H1 (cell line): ENCODE measurements around the gene AGBL5. TPM values are rescaled to one million over a fixed set of nuclear protein-coding genes. Genes with fewer than 3 reads are reported as not detected.

Experiments
- CTCF ChIA-PET: fragments of 300-600 bp; sonication (Branson Sonifier 250); formaldehyde crosslinking; loops from one replicate; lab custom pipeline; 2021; ENCODE audit not compliant: partially characterized antibody; lab: Charles Lee
- POLR2A ChIA-PET: fragments of 300-600 bp; sonication (Branson Sonifier 250); formaldehyde crosslinking; loops from one replicate; lab custom pipeline; 2021; ENCODE audit warnings: inconsistent platforms; ENCODE audit not compliant: partially characterized antibody; lab: Charles Lee
- DNase-seq, 2 experiments: peaks; one replicate each; pipeline versions ENCODE4 v3.0.0 to v3.0.0-alpha.2; 2010 to 2022; ENCODE audit warnings: low spot score in 2 of 2, low read depth in 1 of 2, mixed read lengths in 1 of 2
- FAIRE-seq: peaks from 2 replicates; lab custom pipeline; 2011; peaks lifted over from hg19 to GRCh38; lab: Jason Lieb, UNC
- H2AFZ ChIP-seq: 2 replicates; pipeline ENCODE4 v1.8.1; 2012; ENCODE audit warnings: low read length, inconsistent platforms
- H2AK5ac ChIP-seq: 2 replicates; pipeline ENCODE4 v1.6.1; 2013; ENCODE audit warnings: low read depth, low read length
- H2BK120ac ChIP-seq: replicated peaks from 2 replicates; pipeline ENCODE3; 2013; ENCODE audit warnings: low read depth, low read length, inconsistent platforms
- H2BK12ac ChIP-seq: 2 replicates; pipeline ENCODE4 v1.6.1; 2013; ENCODE audit warnings: low read depth, low read length
- H2BK15ac ChIP-seq: 2 replicates; pipeline ENCODE4 v1.6.1; 2013; ENCODE audit warnings: low read length
- H2BK20ac ChIP-seq: 2 replicates; pipeline ENCODE4 v1.6.1; 2013; ENCODE audit warnings: low read length
- H2BK5ac ChIP-seq: 2 replicates; pipeline ENCODE4 v1.6.1; 2013; ENCODE audit warnings: low read depth, low read length
- H3K14ac ChIP-seq: 2 replicates; pipeline ENCODE4 v1.6.1; 2013; ENCODE audit warnings: inconsistent platforms; ENCODE audit not compliant: insufficient read length
- H3K18ac ChIP-seq: 2 replicates; pipeline ENCODE4 v1.6.1; 2013; ENCODE audit warnings: low read length; ENCODE audit errors: extremely low read depth
- H3K23ac ChIP-seq: 2 replicates; pipeline ENCODE4 v1.6.1; 2013; ENCODE audit warnings: inconsistent platforms; ENCODE audit not compliant: insufficient read length
- H3K23me2 ChIP-seq: 2 replicates; pipeline ENCODE4 v1.6.1; 2013; ENCODE audit warnings: low read depth, low read length
- H3K27ac ChIP-seq: 2 replicates; pipeline ENCODE4 v1.6.1; 2011; ENCODE audit warnings: low read depth, low read length, inconsistent platforms
- H3K27me3 ChIP-seq, 4 experiments: replicated peaks in 1 of 4; 1 replicate in 1 of 4; 2 replicates in 3 of 4; pipeline versions ENCODE4 v1.6.1 to v1.8.1; 2011 to 2013; ENCODE audit warnings: low read length in 3 of 4, mild to moderate bottlenecking in 3 of 4, inconsistent platforms in 2 of 4, mixed read lengths in 2 of 4, moderate library complexity in 1 of 4; ENCODE audit not compliant: control insufficient read depth in 3 of 4, insufficient read depth in 3 of 4; ENCODE audit errors: extremely low read depth in 1 of 4
- H3K36me3 ChIP-seq, 4 experiments: 2 replicates each; pipeline versions ENCODE4 v1.6.1 to v1.8.1; 2011 to 2013; ENCODE audit warnings: mild to moderate bottlenecking in 4 of 4, low read length in 3 of 4, moderate library complexity in 2 of 4, control low read depth in 1 of 4, inconsistent platforms in 1 of 4; ENCODE audit not compliant: insufficient read depth in 4 of 4, control insufficient read depth in 2 of 4
- H3K4ac ChIP-seq: replicated peaks from 2 replicates; pipeline ENCODE3; 2013; ENCODE audit warnings: low read length, low read depth, mixed read lengths, inconsistent platforms; ENCODE audit not compliant: insufficient read length
- H3K4me1 ChIP-seq, 4 experiments: replicated peaks in 1 of 4; 1 replicate in 1 of 4; 2 replicates in 3 of 4; pipeline versions ENCODE4 v1.6.1 to v1.8.1; 2011 to 2013; ENCODE audit warnings: low read length in 3 of 4, inconsistent platforms in 2 of 4, mixed read lengths in 1 of 4; ENCODE audit not compliant: insufficient read depth in 4 of 4, control insufficient read depth in 3 of 4
- H3K4me2 ChIP-seq, 2 experiments: 2 replicates each; pipeline versions ENCODE4 v1.6.1 to v1.8.1; 2011 to 2013; ENCODE audit warnings: low read depth in 2 of 2, low read length in 2 of 2, control low read depth in 1 of 2, inconsistent platforms in 1 of 2, mild to moderate bottlenecking in 1 of 2; ENCODE audit not compliant: insufficient read depth in 1 of 2
- H3K4me3 ChIP-seq, 4 experiments: fragments of 200-600, 300-600 bp in 1 of 4; sonication (generic), shearing (Covaris generic), sonication (Bioruptor Twin) in 1 of 4; 2 replicates each; pipeline versions ENCODE4 v1.5.1 to v1.8.1; 2011 to 2016; ENCODE audit warnings: low read length in 4 of 4, low read depth in 3 of 4, control low read depth in 2 of 4, inconsistent platforms in 2 of 4, mild to moderate bottlenecking in 2 of 4, mixed read lengths in 1 of 4, moderate library complexity in 1 of 4; ENCODE audit not compliant: insufficient read depth in 2 of 4; ENCODE audit errors: extremely low read depth in 1 of 4
- H3K56ac ChIP-seq: replicated peaks from 2 replicates; pipeline ENCODE3; 2013; ENCODE audit warnings: low read depth, mild to moderate bottlenecking, mixed read lengths, low read length, inconsistent platforms; ENCODE audit not compliant: insufficient read length
- H3K79me1 ChIP-seq: 2 replicates; pipeline ENCODE4 v1.6.1; 2013; ENCODE audit warnings: low read depth, low read length, control low read depth
- H3K79me2 ChIP-seq, 2 experiments: 2 replicates each; pipeline versions ENCODE4 v1.6.1 to v1.8.1; 2012 to 2013; ENCODE audit warnings: low read length in 2 of 2, mild to moderate bottlenecking in 2 of 2, inconsistent platforms in 1 of 2; ENCODE audit not compliant: insufficient read depth in 2 of 2, control insufficient read depth in 1 of 2
- H3K9ac ChIP-seq, 4 experiments: replicated peaks in 1 of 4; 1 replicate in 1 of 4; 2 replicates in 3 of 4; pipeline versions ENCODE4 v1.6.1 to v1.8.1; 2011 to 2013; ENCODE audit warnings: low read depth in 3 of 4, low read length in 3 of 4, control low read depth in 2 of 4, mild to moderate bottlenecking in 2 of 4, moderate library complexity in 2 of 4, inconsistent platforms in 1 of 4; ENCODE audit errors: extremely low read depth in 1 of 4
- H3K9me3 ChIP-seq, 2 experiments: 2 replicates each; pipeline versions ENCODE4 v1.6.1 to v1.8.1; 2012 to 2013; ENCODE audit warnings: mild to moderate bottlenecking in 2 of 2, moderate library complexity in 2 of 2, control low read depth in 1 of 2, inconsistent platforms in 1 of 2, low read depth in 1 of 2, low read length in 1 of 2, mixed read lengths in 1 of 2; ENCODE audit not compliant: insufficient read depth in 2 of 2
- H4K20me1 ChIP-seq, 2 experiments: replicated peaks in 1 of 2; 2 replicates each; pipeline versions ENCODE3 to v1.8.1; 2011 to 2013; ENCODE audit warnings: inconsistent platforms in 2 of 2, low read length in 2 of 2, mild to moderate bottlenecking in 1 of 2; ENCODE audit not compliant: insufficient read depth in 2 of 2, control insufficient read depth in 1 of 2
- H4K5ac ChIP-seq: 2 replicates; pipeline ENCODE4 v1.6.1; 2013; ENCODE audit warnings: low read length, low read depth, mixed read lengths, inconsistent platforms; ENCODE audit not compliant: insufficient read length
- H4K8ac ChIP-seq: 2 replicates; pipeline ENCODE4 v1.8.0; 2013; ENCODE audit warnings: mild to moderate bottlenecking, moderate library complexity, low read length, inconsistent platforms; ENCODE audit not compliant: insufficient read depth; ENCODE audit errors: extremely low read depth
- H4K91ac ChIP-seq: replicated peaks from 2 replicates; pipeline ENCODE3; 2013; ENCODE audit warnings: low read length, mixed read lengths, inconsistent platforms; ENCODE audit not compliant: insufficient read length
- CBX5 ChIP-seq: fragments of 300-800, 300-1000 bp; sonication (generic); IDR thresholded peaks from 2 replicates; pipeline ENCODE4 v1.7.1; 2016; ENCODE audit warnings: antibody characterized with exemption, low read length, low read depth
- CBX8 ChIP-seq: fragments of 300-800, 300-1000 bp; sonication (generic); IDR thresholded peaks from 2 replicates; pipeline ENCODE4 v1.7.1; 2016; ENCODE audit warnings: low read depth, low read length, borderline replicate concordance
- CHD2 ChIP-seq: IDR thresholded peaks from 2 replicates; pipeline ENCODE4 v1.6.1; 2012; ENCODE audit warnings: low read length, improper control_type of control experiment
- GABPA ChIP-seq: IDR thresholded peaks from 2 replicates; pipeline ENCODE4 v1.6.1; 2011; ENCODE audit warnings: mild to moderate bottlenecking, low read length, moderate library complexity, borderline replicate concordance; ENCODE audit not compliant: insufficient read depth
- HDAC2 ChIP-seq, 2 experiments: fragments of 300-600 bp in 1 of 2; sonication (generic) in 1 of 2; IDR thresholded peaks; 2 replicates each; pipeline ENCODE4 v1.6.1; 2011 to 2012; ENCODE audit warnings: low read depth in 2 of 2, low read length in 2 of 2, mild to moderate bottlenecking in 2 of 2, moderate library complexity in 2 of 2, borderline replicate concordance in 1 of 2, inconsistent platforms in 1 of 2
- KDM5A ChIP-seq: fragments of 200-600 bp; IDR thresholded peaks from 2 replicates; pipeline ENCODE4 v1.7.1; 2012; ENCODE audit warnings: mild to moderate bottlenecking, low read length, inconsistent platforms, mixed read lengths
- POU5F1 ChIP-seq: IDR thresholded peaks from 2 replicates; pipeline ENCODE4 v1.6.1; 2011; ENCODE audit warnings: low read depth, mild to moderate bottlenecking, low read length, moderate library complexity
- RFX5 ChIP-seq: IDR thresholded peaks from 2 replicates; pipeline ENCODE4 v1.6.1; 2011; ENCODE audit warnings: low read depth, low read length, improper control_type of control experiment, borderline replicate concordance
- SUZ12 ChIP-seq: fragments of 200-600 bp; sonication (generic); IDR thresholded peaks from 2 replicates; pipeline ENCODE4 v1.6.1; 2012; ENCODE audit warnings: mild to moderate bottlenecking, inconsistent platforms, low read length, moderate library complexity, mixed read lengths
- TAF1 ChIP-seq: IDR thresholded peaks from 2 replicates; pipeline ENCODE4 v1.6.1; 2011; ENCODE audit warnings: mild to moderate bottlenecking, low read depth, low read length
- TCF12 ChIP-seq: IDR thresholded peaks from 2 replicates; pipeline ENCODE4 v1.6.1; 2011; ENCODE audit warnings: low read depth, mild to moderate bottlenecking, low read length
- TEAD4 ChIP-seq: IDR thresholded peaks from 2 replicates; pipeline ENCODE4 v1.6.1; 2012; ENCODE audit warnings: low read depth, low read length, inconsistent platforms, mixed read lengths
- ZNF274 ChIP-seq: IDR thresholded peaks from 2 replicates; pipeline ENCODE4 v1.7.0; 2012; ENCODE audit warnings: low read length, borderline replicate concordance; ENCODE audit errors: extremely low read depth
- WGBS, 2 experiments: shearing (Covaris generic) in 1 of 2; methylation state at CpG; one replicate each; pipeline versions ENCODE4 v1.1.6 to v1.1.7; 2013 to 2015; ENCODE audit warnings: low lambda C conversion rate in 2 of 2, mixed read lengths in 2 of 2, inconsistent platforms in 1 of 2, low coverage in 1 of 2, missing lambda C conversion rate in 1 of 2; ENCODE audit not compliant: insufficient replicate concordance in 2 of 2, insufficient coverage in 1 of 2, insufficient read length in 1 of 2; ENCODE audit errors: extremely low coverage in 1 of 2, missing lambda C conversion rate in 1 of 2; 5-methylcytosine and 5-hydroxymethylcytosine counted together
- polyA plus RNA-seq, 7 experiments: library from polyadenylated mRNA; depleted of rRNA in 3 of 7; stranded (reverse) in 5 of 7; unstranded in 2 of 7; fragments of >200 nt in 5 of 7; fragments of 200-250 nt in 2 of 7; gene quantifications; 1 replicate in 5 of 7; 2 replicates in 1 of 7; 4 replicates in 1 of 7; pipeline versions ENCODE4 v1.2.1 to v1.2.3, GENCODE V29; 2011 to 2013; ENCODE audit warnings: missing spikeins in 2 of 7, mixed read lengths in 2 of 7
- total RNA-seq: library from RNA; stranded (reverse); fragmentation: NEBNext Ultra II Directional; extraction: Animal tissue kit (Norgen Biotek cat#: 25700); gene quantifications from 2 replicates; pipeline ENCODE4 v1.2.1, GENCODE V29; 2021
- TF ChIP-seq, protein P1 (sequence below): IDR thresholded peaks from 2 replicates; pipeline ENCODE4 v1.6.1; 2012; ENCODE audit warnings: inconsistent platforms

The AGBL5 gene
- total and polyA plus RNA-seq, 2 of the 8 experiments (the other 6 are each of a cell fraction or from before 2014, with no cell fraction given), result 45.4 to 62.0 TPM

DNA sequence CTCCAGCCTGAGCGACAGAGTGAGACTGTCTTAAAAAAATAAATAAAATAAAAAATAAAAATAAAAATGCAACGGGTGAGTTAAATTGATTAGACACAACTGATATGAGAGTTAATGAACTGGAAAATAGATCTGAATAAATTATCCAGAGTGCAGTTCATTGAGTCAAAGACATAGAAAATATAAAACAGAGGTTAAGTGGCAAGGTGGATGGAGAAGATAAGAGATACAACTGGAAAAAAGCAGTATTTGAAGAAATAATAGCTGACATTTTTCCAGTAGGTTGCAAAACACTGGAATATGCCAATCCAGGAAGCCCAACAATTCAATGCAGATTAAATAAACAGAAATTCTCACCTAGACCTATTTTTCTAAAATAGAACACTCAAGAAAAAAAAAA lies 56.8 kb downstream of the AGBL5 start:
- H4K5ac ChIP-seq, result no peak overlapping the region
- H4K8ac ChIP-seq, result no peak overlapping the region
- no peaks in the 10 kb centered on the region for H3K36me3 ChIP-seq
- no peaks in the 10 kb centered on the region for H3K79me1 ChIP-seq
- no peak overlapping the region for H2BK15ac ChIP-seq
- H3K56ac ChIP-seq, result no peak overlapping the region
- no peak overlapping the region for H3K14ac ChIP-seq
- H3K23ac ChIP-seq, result no peak overlapping the region
- no peak overlapping the region for H3K18ac ChIP-seq
- H3K4me1 ChIP-seq, result no peaks in the 10 kb centered on the region; a peak in 1 of 7 replicates
- ChIA-PET POLR2A (interaction anchor here (1.7 kb wide), 1 partner anchor 25 kb away, joined by 4 read pairs; no protein-coding TSS in a partner anchor), CTCF (interaction anchor here (0.6 to 9.5 kb wide), 9 partner anchors 8 to 177 kb away, joined by 3 to 120 read pairs (median 5); partner anchors contain the start of gene KHK)
- no peak overlapping the region for H3K27ac ChIP-seq
- H3K4me2 ChIP-seq, result no peak overlapping the region
- H4K91ac ChIP-seq, result no peak overlapping the region
- no peak for DNase-seq
- H2BK5ac ChIP-seq, result no peak overlapping the region
- no peak overlapping the region for H2AK5ac ChIP-seq
- H3K4ac ChIP-seq, result no peak overlapping the region
- no peak overlapping the region for H2BK120ac ChIP-seq
- H3K9ac ChIP-seq, result no peak overlapping the region
- no peak overlapping the region for H2BK20ac ChIP-seq
- no peaks in the 10 kb centered on the region for H3K9me3 ChIP-seq
- H3K4me3 ChIP-seq, result no peak overlapping the region
- WGBS, 2 experiments, result 94% methylated on average over 2 of the region's 2 CpGs; no CpG with 5 or more reads in 1 of the 2 experiments
- no peaks in the 10 kb centered on the region for H3K79me2 ChIP-seq
- H2AFZ ChIP-seq, result no peak overlapping the region
- H3K23me2 ChIP-seq, result no peaks in the 10 kb centered on the region
- no peaks in the 10 kb centered on the region; a peak in 1 of 7 replicates for H3K27me3 ChIP-seq
- FAIRE-seq, result no peak
- no peaks in the 10 kb centered on the region for H4K20me1 ChIP-seq
- no peak overlapping the region for H2BK12ac ChIP-seq
- TF ChIP-seq CBX5 (no peak), POU5F1 (no peak), KDM5A (no peak), ZNF274 (no peak), CBX8 (no peak), TCF12 (no peak), TEAD4 (no peak), GABPA (no peak), TAF1 (no peak), RFX5 (no peak), CHD2 (no peak), HDAC2 (IDR thresholded peaks at IDR 0.05; ENCODE audit: borderline replicate concordance in 1 of 2, low read depth in 2 of 2, low read length in 2 of 2) (no peak), SUZ12 (no peak)
- TF ChIP-seq, protein P1, sequence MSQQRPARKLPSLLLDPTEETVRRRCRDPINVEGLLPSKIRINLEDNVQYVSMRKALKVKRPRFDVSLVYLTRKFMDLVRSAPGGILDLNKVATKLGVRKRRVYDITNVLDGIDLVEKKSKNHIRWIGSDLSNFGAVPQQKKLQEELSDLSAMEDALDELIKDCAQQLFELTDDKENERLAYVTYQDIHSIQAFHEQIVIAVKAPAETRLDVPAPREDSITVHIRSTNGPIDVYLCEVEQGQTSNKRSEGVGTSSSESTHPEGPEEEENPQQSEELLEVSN, result no peak
